GM13976 (cell line): ENCODE results near the gene IGF2BP1.
"Not testable (repeated sequence)": the region's sequence is repeated elsewhere in the genome, so short reads cannot be mapped to it uniquely, and the experiment has no call there.

Experiments used
- DNase-seq: peaks from one replicate; pipeline ENCODE4 v3.0.0; 2012; ENCODE audit warnings: low spot score
- CTCF ChIP-seq: IDR thresholded peaks from 2 replicates; pipeline ENCODE4 v1.5.1; 2012; ENCODE audit warnings: borderline replicate concordance, mild to moderate bottlenecking; ENCODE audit not compliant: insufficient read depth; ENCODE audit errors: extremely low read depth, missing control alignments, control extremely low read depth
- in situ Hi-C: fragments of 300-500 bp; cut with MboI; formaldehyde crosslinking; loops from one replicate; pipeline ENCODE4 v1.12.0; 2022; ENCODE audit warnings: low sequenced_read_pairs, mixed read lengths, inconsistent platforms; ENCODE audit not compliant: unreplicated experiment

IGF2BP1 gene

GRCh38 chr17:49018748-49019147 is 21.6 kb downstream of the IGF2BP1 start:
- no peak for DNase-seq
- TF ChIP-seq CTCF = no peak
- in situ Hi-C loops = no loop called here

GRCh38 chr17:49020609-49021008 is 23.4 kb downstream of the IGF2BP1 start:
- no peak for DNase-seq
- in situ Hi-C loops = loop anchor here (10.0 kb wide), 1 partner anchor 336 kb away; no protein-coding TSS in a partner anchor
- TF ChIP-seq CTCF = no peak

GRCh38 chr17:49021095-49021767 is 24.0 kb downstream of the IGF2BP1 start:
- in situ Hi-C loops = loop anchor here (10.0 kb wide), 1 partner anchor 336 kb away; no protein-coding TSS in a partner anchor
- DNase-seq = no peak
- TF ChIP-seq CTCF = no peak

GRCh38 chr17:49021768-49022103 is 24.6 kb downstream of the IGF2BP1 start:
- in situ Hi-C loops = loop anchor here (10.0 kb wide), 1 partner anchor 337 kb away; no protein-coding TSS in a partner anchor
- no peak for TF ChIP-seq CTCF
- DNase-seq = no peak

GRCh38 chr17:49022391-49022941 is 25.3 kb downstream of the IGF2BP1 start:
- DNase-seq = no peak
- in situ Hi-C loops = loop anchor here (10.0 kb wide), 1 partner anchor 338 kb away; no protein-coding TSS in a partner anchor
- no peak for TF ChIP-seq CTCF

GRCh38 chr17:49024523-49024922 is 27.3 kb downstream of the IGF2BP1 start:
- in situ Hi-C loops = loop anchor here (10.0 kb wide), 1 partner anchor 340 kb away; no protein-coding TSS in a partner anchor
- no peak for TF ChIP-seq CTCF
- no peak for DNase-seq

GRCh38 chr17:49026447-49026846 is 29.3 kb downstream of the IGF2BP1 start:
- DNase-seq = not testable (repeated sequence)
- in situ Hi-C loops = loop anchor here (10.0 kb wide), 1 partner anchor 342 kb away; no protein-coding TSS in a partner anchor
